Measurements from ENCODE around the gene CACNB4. TPM values are rescaled to one million over a fixed set of nuclear protein-coding genes. Genes with fewer than 3 reads are reported as not detected.

Gene CACNB4
- total and polyA plus RNA-seq, 12 donors = 0.09 to 0.95 (median 0.38) TPM

- Histone ChIP-seq H3K27ac (no peak overlapping the region), H3K9me3 (no peaks in the 10 kb centered on the region), H3K36me3 (no peaks in the 10 kb centered on the region), H3K27me3 (no peaks in the 10 kb centered on the region), H3K4me1 (peaks cover 4 to 31% (median 25%) of the 10 kb centered on the region in 9 donors), H3K4me3 (no peak overlapping the region)
- ATAC-seq (no peak), DNase-seq (no peak)
- 94 to 95% methylated on average over 7 of the region's 7 CpGs for WGBS, 2 donors
- no peak for TF ChIP-seq CTCF (IDR thresholded peaks at IDR 0.05)
- intact Hi-C loops (cut with DNase I) = no loop called here
Measured at GRCh38 chr2:151927501-151928221, 171.2 kb downstream of the CACNB4 start.

DNA sequence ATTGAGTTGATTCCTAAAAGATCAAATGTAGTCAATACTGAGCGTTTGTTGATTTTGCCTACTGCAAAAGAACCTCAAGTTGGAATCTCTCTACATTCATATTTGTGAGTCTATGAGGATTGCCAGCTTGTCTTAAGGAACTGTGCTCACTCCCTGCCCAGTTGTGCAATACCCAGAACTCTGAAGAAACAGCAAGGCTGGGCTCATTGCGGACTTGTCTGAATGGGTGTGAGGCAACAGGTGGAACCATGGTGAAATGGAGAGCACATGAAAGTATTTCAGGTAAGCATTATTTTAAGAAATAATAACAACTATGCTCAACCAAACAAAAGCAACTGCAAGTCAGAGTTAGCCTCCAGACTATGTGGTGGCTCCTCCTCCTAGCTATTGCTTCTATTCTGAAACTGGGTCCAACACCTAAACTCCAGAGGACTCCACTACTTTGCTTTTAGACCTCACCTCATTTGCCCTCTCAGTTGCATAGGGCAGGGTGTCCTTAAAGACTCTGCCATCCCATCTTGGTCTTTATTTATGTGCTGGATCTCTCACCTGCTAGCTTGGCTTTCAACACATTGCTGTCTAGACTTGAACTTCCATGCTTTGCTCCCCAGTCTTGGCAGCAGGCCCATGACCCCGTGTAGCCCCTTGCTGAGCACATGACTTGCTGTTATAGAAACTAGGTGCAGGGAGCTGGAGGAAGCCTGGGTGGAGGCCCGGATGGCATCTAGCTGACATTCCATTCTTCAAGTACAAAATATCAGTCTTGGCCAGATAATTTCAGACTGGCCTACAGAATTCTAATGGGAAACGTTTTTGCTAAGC, 175.8 kb downstream of the CACNB4 start:
- H3K4me1 ChIP-seq = peaks cover 0 to 52% (median 22%) of the 10 kb centered on the region in 9 donors
- no peaks in the 10 kb centered on the region for H3K36me3 ChIP-seq
- 38 to 39% methylated on average over 5 of the region's 5 CpGs for WGBS, 2 donors
- H3K9me3 ChIP-seq = no peaks in the 10 kb centered on the region
- no peak for TF ChIP-seq CTCF (IDR thresholded peaks at IDR 0.05)
- ATAC-seq (peak; percentile 81 to 95 (median 93)), DNase-seq (peak; percentile 86 to 87)
- H3K27me3 ChIP-seq = no peaks in the 10 kb centered on the region
- no peak overlapping the region for H3K4me3 ChIP-seq
- peak overlapping the region in 2 of 10 donors; percentile 17 to 60 for H3K27ac ChIP-seq
- intact Hi-C loops (cut with DNase I) = loop anchor here in 1 of 10 donors (5.0 kb wide), 1 partner anchor 96 kb away; the partner anchor contains the start of gene ARL5A

- DNase-seq = no peak
- Histone ChIP-seq H3K36me3 (no peaks in the 10 kb centered on the region), H3K27ac (no peak overlapping the region), H3K27me3 (no peaks in the 10 kb centered on the region), H3K9me3 (no peaks in the 10 kb centered on the region), H3K4me3 (no peak overlapping the region), H3K4me1 (peaks cover 0 to 74% (median 24%) of the 10 kb centered on the region in 9 donors)
- no peak for ATAC-seq
- intact Hi-C loops (cut with DNase I) = loop anchor here in 1 of 10 donors (5.0 kb wide), 1 partner anchor 92 kb away; the partner anchor contains the start of gene ARL5A
- no peak for TF ChIP-seq CTCF (IDR thresholded peaks at IDR 0.05)
- WGBS, 2 donors = 39 to 57% methylated on average over 1 of the region's 1 CpG
Measured at GRCh38 chr2:151919786-151920185, 179.1 kb downstream of the CACNB4 start.

DNA sequence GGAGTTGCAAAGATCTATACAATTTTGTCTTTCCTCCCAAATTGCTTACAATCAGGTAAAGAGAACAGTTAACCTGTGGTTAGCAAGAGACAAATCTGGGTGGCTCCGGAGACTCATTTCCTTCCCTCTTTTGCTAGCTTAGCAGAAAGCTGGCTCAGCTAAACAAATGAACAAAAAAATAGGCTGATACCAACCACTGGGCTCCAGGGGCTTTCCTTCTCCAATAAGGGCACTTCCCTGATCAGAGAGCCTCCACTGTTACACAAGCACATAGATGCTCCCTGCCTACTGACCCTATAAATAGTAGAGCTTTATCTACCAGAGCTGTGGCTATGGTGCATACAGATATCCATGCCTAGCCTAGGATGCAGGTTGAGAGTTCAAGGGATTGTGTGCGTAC, 180.5 kb downstream of the CACNB4 start:
- WGBS, 2 donors = 66 to 70% methylated on average over 2 of the region's 2 CpGs
- H3K4me1 ChIP-seq = peaks cover 0 to 69% (median 16%) of the 10 kb centered on the region in 9 donors
- no peaks in the 10 kb centered on the region for H3K27me3 ChIP-seq
- H3K9me3 ChIP-seq = no peaks in the 10 kb centered on the region
- ATAC-seq (peak; percentile 20 to 76 (median 64)), DNase-seq (no peak)
- H3K27ac ChIP-seq = peak overlapping the region in 1 of 10 donors; percentile 4
- no peaks in the 10 kb centered on the region for H3K36me3 ChIP-seq
- TF ChIP-seq CTCF (IDR thresholded peaks at IDR 0.05) = no peak
- intact Hi-C loops (cut with DNase I) = no loop called here
- H3K4me3 ChIP-seq = no peak overlapping the region

Measured in heart right ventricle (tissue), 16 donors.